ENCODE measurements around the gene AKR1C2.

- no peak for TF ChIP-seq EZH2phosphoT487 (IDR thresholded peaks at IDR 0.05; ENCODE audit: insufficient read depth, low read depth)
- TF ChIP-seq EZH2 (IDR thresholded peaks at IDR 0.05; ENCODE audit: insufficient read depth, poor library complexity, severe bottlenecking) = no peak
Observed at GRCh38 chr10:4953405-4953804, 50.3 kb downstream of the AKR1C2 start.
